K562 (cell line): ENCODE measurements around the gene IGLL1. TPM values are rescaled to one million over a fixed set of nuclear protein-coding genes. Genes with fewer than 3 reads are reported as not detected.

Source experiments
- polyA plus RNA-seq, 8 experiments: library from polyadenylated mRNA; depleted of rRNA in 4 of 8; stranded (reverse) in 5 of 8; unstranded in 3 of 8; fragments of >200 nt; fragmentation: Nextera tagmentation in 2 of 8; fragmentation: Illumina TruSeq in 1 of 8; extraction: Ambion mirVana in 2 of 8; extraction: Trizol in 1 of 8; gene quantifications; 2 replicates each; pipeline versions ENCODE4 v1.2.1 to v1.2.3, GENCODE V29; 2011 to 2014; ENCODE audit warnings: inconsistent platforms in 1 of 8, missing spikeins in 1 of 8
- total RNA-seq, 7 experiments: library from RNA; depleted of rRNA in 6 of 7; stranded (reverse); fragments of >200 nt in 6 of 7; fragmentation: Illumina TruSeq in 2 of 7; extraction: Trizol in 2 of 7; gene quantifications; 2 replicates each; pipeline versions ENCODE4 v1.2.1 to v1.2.3, GENCODE V29; 2011 to 2021; ENCODE audit warnings: low replicate concordance in 1 of 7
- TF ChIP-seq, protein P1 (sequence below): fragments of 200-600 bp; sonication (generic); IDR thresholded peaks from one replicate; pipeline ENCODE4 v1.6.1; 2012; ENCODE audit warnings: mild to moderate bottlenecking, low read depth, low read length, inconsistent platforms

The IGLL1 gene
- total and polyA plus RNA-seq, 9 of the 15 experiments (the other 6 are each of a cell fraction or from before 2014, with no cell fraction given) = 0.10 to 0.32 (median 0.20) TPM; not detected in 6

DNA sequence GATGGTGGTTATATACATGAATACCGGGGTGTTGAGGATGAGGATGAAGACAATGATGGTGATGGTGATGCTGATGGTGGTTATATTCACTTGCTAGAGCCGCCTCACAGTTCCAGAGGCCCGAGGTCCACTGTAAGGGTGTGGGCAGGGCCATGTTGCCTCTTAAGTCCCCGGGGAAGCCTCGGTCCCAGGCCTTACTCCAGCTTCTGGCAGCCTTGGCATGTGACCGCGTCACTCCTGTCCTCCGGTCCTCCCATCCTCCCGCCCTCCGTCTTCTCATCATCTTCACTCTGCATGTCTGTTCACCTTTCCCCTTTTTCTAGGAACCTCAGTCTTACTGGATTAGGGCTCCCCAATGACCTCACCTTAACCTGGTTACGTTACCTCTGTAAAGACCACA is 54.6 kb downstream of the IGLL1 start (continued):
- TF ChIP-seq, protein P1, sequence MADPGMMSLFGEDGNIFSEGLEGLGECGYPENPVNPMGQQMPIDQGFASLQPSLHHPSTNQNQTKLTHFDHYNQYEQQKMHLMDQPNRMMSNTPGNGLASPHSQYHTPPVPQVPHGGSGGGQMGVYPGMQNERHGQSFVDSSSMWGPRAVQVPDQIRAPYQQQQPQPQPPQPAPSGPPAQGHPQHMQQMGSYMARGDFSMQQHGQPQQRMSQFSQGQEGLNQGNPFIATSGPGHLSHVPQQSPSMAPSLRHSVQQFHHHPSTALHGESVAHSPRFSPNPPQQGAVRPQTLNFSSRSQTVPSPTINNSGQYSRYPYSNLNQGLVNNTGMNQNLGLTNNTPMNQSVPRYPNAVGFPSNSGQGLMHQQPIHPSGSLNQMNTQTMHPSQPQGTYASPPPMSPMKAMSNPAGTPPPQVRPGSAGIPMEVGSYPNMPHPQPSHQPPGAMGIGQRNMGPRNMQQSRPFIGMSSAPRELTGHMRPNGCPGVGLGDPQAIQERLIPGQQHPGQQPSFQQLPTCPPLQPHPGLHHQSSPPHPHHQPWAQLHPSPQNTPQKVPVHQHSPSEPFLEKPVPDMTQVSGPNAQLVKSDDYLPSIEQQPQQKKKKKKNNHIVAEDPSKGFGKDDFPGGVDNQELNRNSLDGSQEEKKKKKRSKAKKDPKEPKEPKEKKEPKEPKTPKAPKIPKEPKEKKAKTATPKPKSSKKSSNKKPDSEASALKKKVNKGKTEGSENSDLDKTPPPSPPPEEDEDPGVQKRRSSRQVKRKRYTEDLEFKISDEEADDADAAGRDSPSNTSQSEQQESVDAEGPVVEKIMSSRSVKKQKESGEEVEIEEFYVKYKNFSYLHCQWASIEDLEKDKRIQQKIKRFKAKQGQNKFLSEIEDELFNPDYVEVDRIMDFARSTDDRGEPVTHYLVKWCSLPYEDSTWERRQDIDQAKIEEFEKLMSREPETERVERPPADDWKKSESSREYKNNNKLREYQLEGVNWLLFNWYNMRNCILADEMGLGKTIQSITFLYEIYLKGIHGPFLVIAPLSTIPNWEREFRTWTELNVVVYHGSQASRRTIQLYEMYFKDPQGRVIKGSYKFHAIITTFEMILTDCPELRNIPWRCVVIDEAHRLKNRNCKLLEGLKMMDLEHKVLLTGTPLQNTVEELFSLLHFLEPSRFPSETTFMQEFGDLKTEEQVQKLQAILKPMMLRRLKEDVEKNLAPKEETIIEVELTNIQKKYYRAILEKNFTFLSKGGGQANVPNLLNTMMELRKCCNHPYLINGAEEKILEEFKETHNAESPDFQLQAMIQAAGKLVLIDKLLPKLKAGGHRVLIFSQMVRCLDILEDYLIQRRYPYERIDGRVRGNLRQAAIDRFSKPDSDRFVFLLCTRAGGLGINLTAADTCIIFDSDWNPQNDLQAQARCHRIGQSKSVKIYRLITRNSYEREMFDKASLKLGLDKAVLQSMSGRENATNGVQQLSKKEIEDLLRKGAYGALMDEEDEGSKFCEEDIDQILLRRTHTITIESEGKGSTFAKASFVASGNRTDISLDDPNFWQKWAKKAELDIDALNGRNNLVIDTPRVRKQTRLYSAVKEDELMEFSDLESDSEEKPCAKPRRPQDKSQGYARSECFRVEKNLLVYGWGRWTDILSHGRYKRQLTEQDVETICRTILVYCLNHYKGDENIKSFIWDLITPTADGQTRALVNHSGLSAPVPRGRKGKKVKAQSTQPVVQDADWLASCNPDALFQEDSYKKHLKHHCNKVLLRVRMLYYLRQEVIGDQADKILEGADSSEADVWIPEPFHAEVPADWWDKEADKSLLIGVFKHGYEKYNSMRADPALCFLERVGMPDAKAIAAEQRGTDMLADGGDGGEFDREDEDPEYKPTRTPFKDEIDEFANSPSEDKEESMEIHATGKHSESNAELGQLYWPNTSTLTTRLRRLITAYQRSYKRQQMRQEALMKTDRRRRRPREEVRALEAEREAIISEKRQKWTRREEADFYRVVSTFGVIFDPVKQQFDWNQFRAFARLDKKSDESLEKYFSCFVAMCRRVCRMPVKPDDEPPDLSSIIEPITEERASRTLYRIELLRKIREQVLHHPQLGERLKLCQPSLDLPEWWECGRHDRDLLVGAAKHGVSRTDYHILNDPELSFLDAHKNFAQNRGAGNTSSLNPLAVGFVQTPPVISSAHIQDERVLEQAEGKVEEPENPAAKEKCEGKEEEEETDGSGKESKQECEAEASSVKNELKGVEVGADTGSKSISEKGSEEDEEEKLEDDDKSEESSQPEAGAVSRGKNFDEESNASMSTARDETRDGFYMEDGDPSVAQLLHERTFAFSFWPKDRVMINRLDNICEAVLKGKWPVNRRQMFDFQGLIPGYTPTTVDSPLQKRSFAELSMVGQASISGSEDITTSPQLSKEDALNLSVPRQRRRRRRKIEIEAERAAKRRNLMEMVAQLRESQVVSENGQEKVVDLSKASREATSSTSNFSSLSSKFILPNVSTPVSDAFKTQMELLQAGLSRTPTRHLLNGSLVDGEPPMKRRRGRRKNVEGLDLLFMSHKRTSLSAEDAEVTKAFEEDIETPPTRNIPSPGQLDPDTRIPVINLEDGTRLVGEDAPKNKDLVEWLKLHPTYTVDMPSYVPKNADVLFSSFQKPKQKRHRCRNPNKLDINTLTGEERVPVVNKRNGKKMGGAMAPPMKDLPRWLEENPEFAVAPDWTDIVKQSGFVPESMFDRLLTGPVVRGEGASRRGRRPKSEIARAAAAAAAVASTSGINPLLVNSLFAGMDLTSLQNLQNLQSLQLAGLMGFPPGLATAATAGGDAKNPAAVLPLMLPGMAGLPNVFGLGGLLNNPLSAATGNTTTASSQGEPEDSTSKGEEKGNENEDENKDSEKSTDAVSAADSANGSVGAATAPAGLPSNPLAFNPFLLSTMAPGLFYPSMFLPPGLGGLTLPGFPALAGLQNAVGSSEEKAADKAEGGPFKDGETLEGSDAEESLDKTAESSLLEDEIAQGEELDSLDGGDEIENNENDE = no peak
